Measurements from ENCODE around the gene SLC7A5. TPM values are rescaled to one million over a fixed set of nuclear protein-coding genes. Genes with fewer than 3 reads are reported as not detected.

SLC7A5 gene
- total and polyA plus RNA-seq, 2 of the 13 experiments (the other 11 are each of a cell fraction or from before 2014, with no cell fraction given), result 79.6 to 155 TPM

GRCh38 chr16:87842209-87842869, 27.0 kb downstream of the SLC7A5 start (continued):
- TF ChIP-seq ZNF407 (CRISPR knock-in tag; IDR thresholded peaks at IDR 0.05; ENCODE audit: not compliant biosample characterization), result no peak
- TF ChIP-seq LBX2 (CRISPR knock-in tag; IDR thresholded peaks at IDR 0.05; ENCODE audit: borderline replicate concordance), result no peak
- TF ChIP-seq FOXP1 (IDR thresholded peaks at IDR 0.05), result no peak
- no peak for TF ChIP-seq FOXP1 (CRISPR knock-in tag; IDR thresholded peaks at IDR 0.05)
- no peak; the same call in 1 of the 2 replicates for TF ChIP-seq ZNF563 (CRISPR knock-in tag; IDR thresholded peaks at IDR 0.05)
- TF ChIP-seq CSRNP2 (CRISPR knock-in tag; conservative IDR thresholded peaks at IDR 0.05; ENCODE audit: low read depth), result no peak
- TF ChIP-seq FOXK1 (CRISPR knock-in tag; IDR thresholded peaks at IDR 0.05; ENCODE audit: borderline replicate concordance, low read depth), result peak; percentile 21; the same call in 1 of the 2 replicates
- TF ChIP-seq PRPF4 (IDR thresholded peaks at IDR 0.05; ENCODE audit: low read depth, low read length, poor library complexity, severe bottlenecking), result no peak
- TF ChIP-seq PAWR (CRISPR knock-in tag; IDR thresholded peaks at IDR 0.05; ENCODE audit: borderline replicate concordance), result no peak
- TF ChIP-seq MYNN (CRISPR knock-in tag; IDR thresholded peaks at IDR 0.05; ENCODE audit: low read depth), result no peak
- TF ChIP-seq ZSCAN12 (CRISPR knock-in tag; IDR thresholded peaks at IDR 0.05), result no peak
- TF ChIP-seq KDM5A (IDR thresholded peaks at IDR 0.05; ENCODE audit: borderline replicate concordance, low read length), result no peak
- peak; percentile 12; the same call in 1 of the 2 replicates for TF ChIP-seq MXD4 (CRISPR knock-in tag; IDR thresholded peaks at IDR 0.05)
